Central memory CD8-positive, alpha-beta T cell (primary cell): ENCODE data around the gene ARHGAP15.
A peak's percentile ranks its signal among the peaks of the same experiment; 100 is the strongest.

Source experiments
- ATAC-seq: fragments of 150-1000 bp; cut with Tn5 transposase; replicated peaks from 2 replicates; pipeline ENCODE4 v1.10.0; 2022; ENCODE audit warnings: mild to moderate bottlenecking, moderate FRiP score, moderate number of reproducible peaks; ENCODE audit not compliant: poor library complexity, severe bottlenecking; ENCODE audit errors: extremely low read depth
- DNase-seq, 2 donors: peaks; one replicate each; pipeline ENCODE4 v3.0.0; 2021; ENCODE audit warnings: low spot score in 2 of 2
- H3K27ac Mint-ChIP-seq: one replicate; pipeline ENCODE4 v1.8.0; 2022; ENCODE audit warnings: low read depth, mild to moderate bottlenecking, moderate library complexity, mixed read lengths
- H3K27me3 Mint-ChIP-seq: one replicate; pipeline ENCODE4 v1.8.0; 2022; ENCODE audit warnings: mixed read lengths
- H3K36me3 Mint-ChIP-seq: one replicate; pipeline ENCODE4 v1.8.0; 2022; ENCODE audit warnings: mild to moderate bottlenecking, moderate library complexity, mixed read lengths; ENCODE audit not compliant: insufficient read depth
- H3K4me1 Mint-ChIP-seq: one replicate; pipeline ENCODE4 v1.8.0; 2022; ENCODE audit warnings: mixed read lengths
- H3K4me3 Mint-ChIP-seq: one replicate; pipeline ENCODE4 v1.8.0; 2022; ENCODE audit warnings: mild to moderate bottlenecking, moderate library complexity, mixed read lengths
- H3K9me3 Mint-ChIP-seq: one replicate; pipeline ENCODE4 v1.8.0; 2022; ENCODE audit warnings: mixed read lengths

Gene ARHGAP15

DNA sequence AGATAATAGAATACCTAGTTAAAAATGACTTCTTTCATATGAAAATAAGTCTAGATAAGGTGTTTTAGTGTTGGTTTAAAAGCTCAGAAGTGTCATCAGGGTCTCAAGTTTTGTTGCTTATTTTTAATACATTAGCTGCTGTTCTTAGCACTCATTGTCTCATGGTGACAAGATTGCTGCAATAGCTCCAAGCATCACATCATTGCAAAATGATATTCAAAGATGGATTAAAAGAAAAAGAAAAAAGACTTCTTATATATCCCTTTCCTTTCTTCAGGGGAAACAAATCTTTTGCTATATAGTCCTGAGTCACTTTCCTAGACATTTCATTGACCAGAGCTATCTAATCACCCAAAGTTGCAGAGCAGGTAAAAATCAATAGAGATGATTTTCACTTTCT is 386.1 kb downstream of the ARHGAP15 start:
- Mint-ChIP-seq H3K4me3 (no peak overlapping the region), H3K4me1 (peaks cover 28% of the 10 kb centered on the region), H3K9me3 (no peaks in the 10 kb centered on the region), H3K27me3 (no peaks in the 10 kb centered on the region), H3K36me3 (peaks cover 42% of the 10 kb centered on the region), H3K27ac (no peak overlapping the region)
- DNase-seq (no peak), ATAC-seq (no peak)

- Mint-ChIP-seq H3K9me3 (no peaks in the 10 kb centered on the region), H3K27ac (no peak overlapping the region), H3K36me3 (peaks cover 47% of the 10 kb centered on the region), H3K27me3 (no peaks in the 10 kb centered on the region), H3K4me3 (no peak overlapping the region), H3K4me1 (peaks cover 41% of the 10 kb centered on the region)
- ATAC-seq (no peak), DNase-seq (no peak)
Measured at GRCh38 chr2:143519521-143519920, 390.3 kb downstream of the ARHGAP15 start.

DNA sequence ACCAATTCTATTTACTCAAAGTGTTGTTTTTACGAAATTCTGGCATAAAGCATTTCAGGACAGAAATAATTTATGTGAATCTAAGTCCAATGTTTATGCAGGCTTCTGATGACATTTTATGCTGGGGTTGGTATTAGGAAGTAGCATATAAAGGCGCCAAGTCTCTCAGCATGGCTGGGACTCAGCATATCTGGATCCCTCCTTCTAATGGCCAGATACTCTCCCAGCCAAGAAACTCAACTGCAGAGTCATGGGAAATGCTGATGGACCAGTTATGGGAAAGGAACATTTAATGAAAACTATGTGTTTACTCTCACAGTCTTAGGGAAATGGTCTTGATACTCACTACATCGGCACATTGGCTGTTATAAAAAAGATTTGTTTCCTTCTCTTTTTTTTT is 392.2 kb downstream of the ARHGAP15 start:
- H3K4me1 Mint-ChIP-seq, result peaks cover 46% of the 10 kb centered on the region

GRCh38 chr2:143522699-143523098 is 393.5 kb downstream of the ARHGAP15 start:
- DNase-seq (no peak), ATAC-seq (no peak)
- H3K4me1 Mint-ChIP-seq, result peaks cover 40% of the 10 kb centered on the region
- H3K27me3 Mint-ChIP-seq, result no peaks in the 10 kb centered on the region
- H3K4me3 Mint-ChIP-seq, result no peak overlapping the region
- H3K36me3 Mint-ChIP-seq, result peaks cover 38% of the 10 kb centered on the region
- no peaks in the 10 kb centered on the region for H3K9me3 Mint-ChIP-seq
- H3K27ac Mint-ChIP-seq, result peak overlapping the region; percentile 7

More for the DNA sequence above, 392.2 kb downstream of the ARHGAP15 start:
- no peaks in the 10 kb centered on the region for H3K9me3 Mint-ChIP-seq
- DNase-seq (no peak), ATAC-seq (no peak)
- H3K27me3 Mint-ChIP-seq, result no peaks in the 10 kb centered on the region
- no peak overlapping the region for H3K4me3 Mint-ChIP-seq
- H3K27ac Mint-ChIP-seq, result peak overlapping the region; percentile 35
- peaks cover 44% of the 10 kb centered on the region for H3K36me3 Mint-ChIP-seq

DNA sequence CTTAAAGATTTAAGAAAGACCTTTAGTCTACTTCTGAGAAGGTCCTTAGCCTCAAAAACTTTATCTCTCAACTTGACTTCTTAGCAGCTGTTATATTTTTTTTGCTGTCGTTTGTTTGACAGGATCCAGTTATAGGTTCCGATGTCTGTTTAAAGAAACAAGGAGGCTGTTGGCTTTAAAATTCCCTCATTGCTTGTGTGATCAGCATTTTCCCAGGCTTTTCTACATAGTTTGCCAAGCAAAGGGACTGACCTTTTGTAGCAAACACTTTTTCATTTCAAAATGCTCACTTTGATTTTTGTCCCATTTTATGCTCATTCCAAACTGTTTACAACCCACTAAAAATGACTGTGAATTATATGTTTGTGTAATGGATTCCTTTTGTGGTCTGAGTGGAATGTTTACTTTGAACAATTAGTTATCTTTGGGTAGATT is 394.9 kb downstream of the ARHGAP15 start:
- no peaks in the 10 kb centered on the region for H3K27me3 Mint-ChIP-seq
- peaks cover 34% of the 10 kb centered on the region for H3K36me3 Mint-ChIP-seq
- DNase-seq, result no peak
- no peak overlapping the region for H3K27ac Mint-ChIP-seq
- ATAC-seq, result no peak
- H3K4me1 Mint-ChIP-seq, result peaks cover 43% of the 10 kb centered on the region
- no peaks in the 10 kb centered on the region for H3K9me3 Mint-ChIP-seq
- no peak overlapping the region for H3K4me3 Mint-ChIP-seq

GRCh38 chr2:143524559-143525401 is 395.6 kb downstream of the ARHGAP15 start:
- DNase-seq (no peak), ATAC-seq (no peak)
- H3K4me1 Mint-ChIP-seq, result peaks cover 50% of the 10 kb centered on the region
- no peaks in the 10 kb centered on the region for H3K9me3 Mint-ChIP-seq
- peak overlapping the region; percentile 0 for H3K27ac Mint-ChIP-seq
- H3K36me3 Mint-ChIP-seq, result peaks cover 31% of the 10 kb centered on the region
- no peak overlapping the region for H3K4me3 Mint-ChIP-seq
- H3K27me3 Mint-ChIP-seq, result no peaks in the 10 kb centered on the region

- ATAC-seq, result no peak
- peaks cover 54% of the 10 kb centered on the region for H3K4me1 Mint-ChIP-seq
- H3K36me3 Mint-ChIP-seq, result peaks cover 25% of the 10 kb centered on the region
- H3K9me3 Mint-ChIP-seq, result no peaks in the 10 kb centered on the region
- no peak for DNase-seq
- peak overlapping the region; percentile 0 for H3K27ac Mint-ChIP-seq
- no peak overlapping the region for H3K4me3 Mint-ChIP-seq
- no peaks in the 10 kb centered on the region for H3K27me3 Mint-ChIP-seq
Measured at GRCh38 chr2:143525402-143525860, 396.2 kb downstream of the ARHGAP15 start.

DNA sequence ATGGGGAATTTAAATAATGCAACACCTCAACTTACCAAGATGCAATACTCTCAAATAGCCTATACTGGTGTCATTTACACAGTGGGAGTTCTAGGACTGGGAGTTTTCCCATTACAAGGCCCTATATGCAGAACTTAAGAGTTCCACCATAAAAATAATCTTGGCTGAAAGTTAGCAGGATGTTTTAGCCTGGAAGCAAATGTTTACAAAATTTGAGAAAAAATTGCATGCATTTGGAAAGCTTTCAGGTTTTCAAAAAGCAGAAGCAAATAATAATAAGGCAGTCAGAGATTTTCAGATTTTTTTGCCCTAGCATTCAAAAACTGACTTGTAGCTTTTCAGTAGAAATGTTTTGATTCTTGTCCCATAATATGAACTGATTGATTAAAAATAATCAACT is 397.3 kb downstream of the ARHGAP15 start:
- no peak overlapping the region for H3K4me3 Mint-ChIP-seq
- no peak overlapping the region for H3K27ac Mint-ChIP-seq
- no peaks in the 10 kb centered on the region for H3K9me3 Mint-ChIP-seq
- peaks cover 57% of the 10 kb centered on the region for H3K4me1 Mint-ChIP-seq
- no peak for ATAC-seq
- DNase-seq, result no peak
- peaks cover 21% of the 10 kb centered on the region for H3K36me3 Mint-ChIP-seq
- no peaks in the 10 kb centered on the region for H3K27me3 Mint-ChIP-seq

- H3K4me3 Mint-ChIP-seq, result no peak overlapping the region
- peaks cover 17% of the 10 kb centered on the region for H3K36me3 Mint-ChIP-seq
- DNase-seq, result no peak
- no peaks in the 10 kb centered on the region for H3K9me3 Mint-ChIP-seq
- H3K27me3 Mint-ChIP-seq, result no peaks in the 10 kb centered on the region
- peaks cover 42% of the 10 kb centered on the region for H3K4me1 Mint-ChIP-seq
- no peak for ATAC-seq
- H3K27ac Mint-ChIP-seq, result no peak overlapping the region
Measured at GRCh38 chr2:143528021-143528420, 398.8 kb downstream of the ARHGAP15 start.

DNA sequence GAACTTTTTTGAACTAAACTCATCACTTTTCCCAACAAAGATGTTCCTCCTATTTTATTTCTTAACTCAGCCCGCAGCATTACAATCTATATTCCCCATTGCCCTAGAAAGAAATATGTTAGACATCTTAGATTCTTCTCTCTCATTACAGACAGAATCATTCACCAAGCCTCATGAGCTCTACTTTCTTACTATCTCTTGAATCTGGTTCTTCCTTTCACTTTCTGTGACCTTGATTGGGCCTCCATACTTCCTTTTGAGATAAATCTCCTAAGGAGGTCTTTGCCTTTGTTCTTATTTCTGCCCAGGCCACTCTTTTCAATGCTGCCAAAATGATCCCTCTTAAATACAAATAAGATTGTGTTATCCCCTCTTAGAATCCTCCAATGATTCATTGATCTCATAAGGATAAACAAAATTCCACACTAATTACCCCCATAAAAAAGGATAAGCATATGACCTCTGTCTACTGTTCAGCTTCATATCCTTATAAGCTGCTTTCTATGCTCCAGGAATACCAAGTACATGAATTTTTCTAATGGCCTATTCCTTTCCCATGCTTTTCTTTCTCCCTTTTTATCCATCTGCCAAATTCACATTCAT is 400.0 kb downstream of the ARHGAP15 start:
- Mint-ChIP-seq H3K9me3 (no peaks in the 10 kb centered on the region), H3K27ac (peak overlapping the region; percentile 14), H3K4me3 (no peak overlapping the region), H3K27me3 (no peaks in the 10 kb centered on the region), H3K36me3 (peaks cover 24% of the 10 kb centered on the region), H3K4me1 (peaks cover 43% of the 10 kb centered on the region)
- ATAC-seq, result no peak
- no peak for DNase-seq

DNA sequence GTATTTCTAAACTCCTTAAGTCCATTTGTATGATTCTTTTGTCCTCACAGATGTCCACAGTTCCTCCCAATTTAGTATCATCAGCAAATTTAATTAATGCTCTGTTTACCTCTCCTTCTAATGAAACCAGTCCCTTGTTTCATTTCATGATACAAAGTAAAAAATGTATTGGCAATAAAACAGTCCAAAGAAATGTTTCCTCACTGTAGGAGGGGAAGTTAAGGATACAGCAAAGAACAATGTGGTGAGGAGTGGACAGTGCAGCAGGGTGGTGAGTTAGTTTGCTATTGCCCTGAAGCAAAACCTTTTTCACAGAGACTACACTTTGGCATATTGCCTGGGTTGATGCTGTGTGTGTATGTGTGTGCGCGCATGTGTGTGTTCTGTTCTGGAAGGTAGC is 401.5 kb downstream of the ARHGAP15 start:
- peak overlapping the region; percentile 14 for H3K27ac Mint-ChIP-seq
- DNase-seq, result no peak
- peaks cover 29% of the 10 kb centered on the region for H3K4me1 Mint-ChIP-seq

GRCh38 chr2:143532061-143532460 is 402.8 kb downstream of the ARHGAP15 start:
- Mint-ChIP-seq H3K9me3 (no peaks in the 10 kb centered on the region), H3K4me1 (peaks cover 27% of the 10 kb centered on the region), H3K27me3 (no peaks in the 10 kb centered on the region), H3K4me3 (no peak overlapping the region), H3K27ac (no peak overlapping the region), H3K36me3 (peaks cover 30% of the 10 kb centered on the region)
- no peak for DNase-seq
- no peak for ATAC-seq

More for the DNA sequence above, 401.5 kb downstream of the ARHGAP15 start:
- H3K4me3 Mint-ChIP-seq, result no peak overlapping the region
- no peak for ATAC-seq
- no peaks in the 10 kb centered on the region for H3K27me3 Mint-ChIP-seq
- peaks cover 28% of the 10 kb centered on the region for H3K36me3 Mint-ChIP-seq
- H3K9me3 Mint-ChIP-seq, result no peaks in the 10 kb centered on the region

- H3K4me1 Mint-ChIP-seq, result peaks cover 27% of the 10 kb centered on the region
- ATAC-seq (no peak), DNase-seq (no peak)
- peak overlapping the region; percentile 32 for H3K27ac Mint-ChIP-seq
- H3K36me3 Mint-ChIP-seq, result peaks cover 30% of the 10 kb centered on the region
- H3K4me3 Mint-ChIP-seq, result no peak overlapping the region
- no peaks in the 10 kb centered on the region for H3K27me3 Mint-ChIP-seq
- H3K9me3 Mint-ChIP-seq, result no peaks in the 10 kb centered on the region
Measured at GRCh38 chr2:143533846-143534245, 404.6 kb downstream of the ARHGAP15 start.
